ENCODE data around the gene TPST2.

TPST2 gene

GRCh38 chr22:26482161-26482560 lies 107.8 kb downstream of the TPST2 start:
- Histone ChIP-seq H3K27ac (no peak overlapping the region), H3K4me3 (peak overlapping the region; percentile 86; the same call in 1 of the 2 replicates)

GRCh38 chr22:26481694-26482093 lies 108.2 kb downstream of the TPST2 start:
- no peak for TF ChIP-seq FOXP2 (optimal IDR thresholded peaks at IDR 0.05; ENCODE audit: control extremely low read depth, extremely low read length, insufficient read depth)
- no peak for TF ChIP-seq EZH2 (IDR thresholded peaks at IDR 0.05)
- no peak for TF ChIP-seq POLR2AphosphoS5 (IDR thresholded peaks at IDR 0.05; ENCODE audit: borderline replicate concordance, low read depth, low read length)
- Histone ChIP-seq H3K27ac (no peak overlapping the region), H3K9ac (ENCODE audit: insufficient read length) (peak overlapping the region; percentile 9), H3K9me3 (ENCODE audit: low read depth, low read length) (no peaks in the 10 kb centered on the region), H3K36me3 (ENCODE audit: insufficient read depth, low read length) (peaks cover 31% of the 10 kb centered on the region), H3K4me3 (no peak overlapping the region)
- no peak for DNase-seq (ENCODE audit: low read depth, low spot score)

More at GRCh38 chr22:26482161-26482560, 107.8 kb downstream of the TPST2 start:
- H3K9me3 ChIP-seq (ENCODE audit: low read depth, low read length): no peaks in the 10 kb centered on the region
- peak overlapping the region; percentile 9 for H3K9ac ChIP-seq (ENCODE audit: insufficient read length)
- peaks cover 26% of the 10 kb centered on the region for H3K36me3 ChIP-seq (ENCODE audit: insufficient read depth, low read length)
- DNase-seq (ENCODE audit: low read depth, low spot score): no peak
- no peak for TF ChIP-seq POLR2AphosphoS5 (IDR thresholded peaks at IDR 0.05; ENCODE audit: borderline replicate concordance, low read depth, low read length)
- TF ChIP-seq FOXP2 (optimal IDR thresholded peaks at IDR 0.05; ENCODE audit: control extremely low read depth, extremely low read length, insufficient read depth): no peak
- no peak for TF ChIP-seq EZH2 (IDR thresholded peaks at IDR 0.05)

- no peak overlapping the region for H3K4me3 ChIP-seq
- no peak for DNase-seq (ENCODE audit: low read depth, low spot score)
- TF ChIP-seq POLR2AphosphoS5 (IDR thresholded peaks at IDR 0.05; ENCODE audit: borderline replicate concordance, low read depth, low read length) (no peak), EZH2 (IDR thresholded peaks at IDR 0.05) (no peak), FOXP2 (optimal IDR thresholded peaks at IDR 0.05; ENCODE audit: control extremely low read depth, extremely low read length, insufficient read depth) (no peak)
- H3K9me3 ChIP-seq (ENCODE audit: low read depth, low read length): no peaks in the 10 kb centered on the region
- H3K36me3 ChIP-seq (ENCODE audit: insufficient read depth, low read length): peaks cover 36% of the 10 kb centered on the region
- no peak overlapping the region for H3K27ac ChIP-seq
- no peak overlapping the region for H3K9ac ChIP-seq (ENCODE audit: insufficient read length)
Measured at GRCh38 chr22:26481112-26481693, 108.7 kb downstream of the TPST2 start.

- Histone ChIP-seq H3K36me3 (ENCODE audit: insufficient read depth, low read length) (peaks cover 42% of the 10 kb centered on the region), H3K9me3 (ENCODE audit: low read depth, low read length) (no peaks in the 10 kb centered on the region), H3K9ac (ENCODE audit: insufficient read length) (no peak overlapping the region), H3K27ac (no peak overlapping the region), H3K4me3 (peak overlapping the region; percentile 78)
- TF ChIP-seq POLR2AphosphoS5 (IDR thresholded peaks at IDR 0.05; ENCODE audit: borderline replicate concordance, low read depth, low read length): no peak
- no peak for TF ChIP-seq EZH2 (IDR thresholded peaks at IDR 0.05)
- TF ChIP-seq FOXP2 (optimal IDR thresholded peaks at IDR 0.05; ENCODE audit: control extremely low read depth, extremely low read length, insufficient read depth): no peak
- no peak for DNase-seq (ENCODE audit: low read depth, low spot score)
Measured at GRCh38 chr22:26480611-26480932, 109.4 kb downstream of the TPST2 start.

- Histone ChIP-seq H3K9me3 (ENCODE audit: low read depth, low read length) (no peaks in the 10 kb centered on the region), H3K36me3 (ENCODE audit: insufficient read depth, low read length) (peaks cover 44% of the 10 kb centered on the region), H3K27ac (peak overlapping the region; percentile 83), H3K9ac (ENCODE audit: insufficient read length) (peak overlapping the region; percentile 87), H3K4me3 (peak overlapping the region; percentile 78)
- DNase-seq (ENCODE audit: low read depth, low spot score): no peak
- TF ChIP-seq POLR2AphosphoS5 (IDR thresholded peaks at IDR 0.05; ENCODE audit: borderline replicate concordance, low read depth, low read length): no peak
- no peak for TF ChIP-seq FOXP2 (optimal IDR thresholded peaks at IDR 0.05; ENCODE audit: control extremely low read depth, extremely low read length, insufficient read depth)
- no peak for TF ChIP-seq EZH2 (IDR thresholded peaks at IDR 0.05)
Measured at GRCh38 chr22:26479792-26480610, 109.9 kb downstream of the TPST2 start.

GRCh38 chr22:26479043-26479791 lies 110.7 kb downstream of the TPST2 start:
- no peak for TF ChIP-seq EZH2 (IDR thresholded peaks at IDR 0.05)
- TF ChIP-seq POLR2AphosphoS5 (IDR thresholded peaks at IDR 0.05; ENCODE audit: borderline replicate concordance, low read depth, low read length): no peak
- TF ChIP-seq FOXP2 (optimal IDR thresholded peaks at IDR 0.05; ENCODE audit: control extremely low read depth, extremely low read length, insufficient read depth): no peak
- H3K9ac ChIP-seq (ENCODE audit: insufficient read length): peak overlapping the region; percentile 87
- H3K4me3 ChIP-seq: peak overlapping the region; percentile 78
- peak overlapping the region; percentile 83 for H3K27ac ChIP-seq
- H3K9me3 ChIP-seq (ENCODE audit: low read depth, low read length): no peaks in the 10 kb centered on the region
- no peak for DNase-seq (ENCODE audit: low read depth, low spot score)
- H3K36me3 ChIP-seq (ENCODE audit: insufficient read depth, low read length): peaks cover 51% of the 10 kb centered on the region

GRCh38 chr22:26477341-26477731 lies 112.6 kb downstream of the TPST2 start:
- Histone ChIP-seq H3K9ac (ENCODE audit: insufficient read length) (no peak overlapping the region), H3K9me3 (ENCODE audit: low read depth, low read length) (no peaks in the 10 kb centered on the region), H3K36me3 (ENCODE audit: insufficient read depth, low read length) (peaks cover 65% of the 10 kb centered on the region), H3K4me3 (no peak overlapping the region), H3K27ac (no peak overlapping the region)
- no peak for DNase-seq (ENCODE audit: low read depth, low spot score)
- TF ChIP-seq POLR2AphosphoS5 (IDR thresholded peaks at IDR 0.05; ENCODE audit: borderline replicate concordance, low read depth, low read length): no peak
- TF ChIP-seq EZH2 (IDR thresholded peaks at IDR 0.05): no peak
- no peak for TF ChIP-seq FOXP2 (optimal IDR thresholded peaks at IDR 0.05; ENCODE audit: control extremely low read depth, extremely low read length, insufficient read depth)

- H3K9ac ChIP-seq (ENCODE audit: insufficient read length): no peak overlapping the region
- TF ChIP-seq FOXP2 (optimal IDR thresholded peaks at IDR 0.05; ENCODE audit: control extremely low read depth, extremely low read length, insufficient read depth) (no peak), EZH2 (IDR thresholded peaks at IDR 0.05) (no peak), POLR2AphosphoS5 (IDR thresholded peaks at IDR 0.05; ENCODE audit: borderline replicate concordance, low read depth, low read length) (no peak)
- no peaks in the 10 kb centered on the region for H3K9me3 ChIP-seq (ENCODE audit: low read depth, low read length)
- DNase-seq (ENCODE audit: low read depth, low spot score): no peak
- no peak overlapping the region for H3K4me3 ChIP-seq
- H3K36me3 ChIP-seq (ENCODE audit: insufficient read depth, low read length): peaks cover 70% of the 10 kb centered on the region
- no peak overlapping the region for H3K27ac ChIP-seq
Measured at GRCh38 chr22:26476705-26477340, 113.1 kb downstream of the TPST2 start.
